Hepatocyte (in vitro differentiated cells): ENCODE measurements around the gene EVL. TPM values are rescaled to one million over a fixed set of nuclear protein-coding genes. Genes with fewer than 3 reads are reported as not detected.
A peak's percentile ranks its signal among the peaks of the same experiment; 100 is the strongest.

Experiments
- DNase-seq: peaks from one replicate; pipeline ENCODE4 v3.0.0-alpha.2; 2016; ENCODE audit warnings: low spot score
- H2AFZ ChIP-seq: fragments of 200-600 bp; sonication (generic); 2 replicates; pipeline ENCODE4 v1.6.0; 2016; ENCODE audit warnings: antibody characterized with exemption, mild to moderate bottlenecking
- H3K27ac ChIP-seq: fragments of 200-600 bp; sonication (generic); 2 replicates; pipeline ENCODE4 v1.5.1; 2016; ENCODE audit warnings: mild to moderate bottlenecking
- H3K27me3 ChIP-seq: fragments of 200-600 bp; sonication (generic); 2 replicates; pipeline ENCODE4 v1.6.1; 2016
- H3K36me3 ChIP-seq: fragments of 200-600 bp; sonication (generic); replicated peaks from 2 replicates; pipeline ENCODE4 v1.5.1; 2016; ENCODE audit warnings: low read depth; ENCODE audit not compliant: insufficient read depth
- H3K4me1 ChIP-seq: fragments of 200-600 bp; sonication (generic); 2 replicates; pipeline ENCODE4 v1.5.1; 2016; ENCODE audit warnings: mild to moderate bottlenecking, moderate library complexity; ENCODE audit not compliant: insufficient read depth
- H3K4me2 ChIP-seq: fragments of 200-600 bp; sonication (generic); 2 replicates; pipeline ENCODE4 v1.6.0; 2016
- H3K4me3 ChIP-seq: fragments of 200-600 bp; sonication (generic); 2 replicates; pipeline ENCODE4 v1.5.1; 2016; ENCODE audit warnings: mild to moderate bottlenecking
- H3K79me2 ChIP-seq: fragments of 200-600 bp; sonication (generic); 2 replicates; pipeline ENCODE4 v1.6.0; 2017; ENCODE audit warnings: mild to moderate bottlenecking
- H3K9me2 ChIP-seq: fragments of 200-600 bp; sonication (generic); replicated peaks from 2 replicates; pipeline ENCODE4 v1.6.0; 2017; ENCODE audit warnings: mild to moderate bottlenecking; ENCODE audit not compliant: insufficient read depth
- H3K9me3 ChIP-seq: fragments of 200-600 bp; sonication (generic); 2 replicates; pipeline ENCODE4 v1.5.1; 2016; ENCODE audit warnings: low read depth, mild to moderate bottlenecking
- H4K20me1 ChIP-seq: fragments of 200-600 bp; sonication (generic); 2 replicates; pipeline ENCODE4 v1.6.0; 2016; ENCODE audit warnings: mild to moderate bottlenecking; ENCODE audit not compliant: insufficient read depth, poor library complexity, severe bottlenecking
- CTCF ChIP-seq: fragments of 200-600 bp; sonication (generic); IDR thresholded peaks from 2 replicates; pipeline ENCODE4 v1.5.1; 2016; ENCODE audit warnings: antibody characterized with exemption, mild to moderate bottlenecking; ENCODE audit not compliant: poor library complexity
- EZH2 ChIP-seq: fragments of 200-600 bp; sonication (generic); IDR thresholded peaks from 2 replicates; pipeline ENCODE4 v1.6.1; 2016; ENCODE audit warnings: antibody characterized with exemption, mild to moderate bottlenecking, borderline replicate concordance
- EZH2phosphoT487 ChIP-seq: fragments of 200-600 bp; sonication (generic); IDR thresholded peaks from one replicate; pipeline ENCODE4 v1.6.1; 2018; ENCODE audit warnings: antibody characterized with exemption, mild to moderate bottlenecking, low read depth, moderate library complexity; ENCODE audit not compliant: unreplicated experiment, severe bottlenecking
- WGBS: methylation state at CpG from one replicate; pipeline ENCODE4 v1.1.6; 2016; ENCODE audit warnings: low lambda C conversion rate; ENCODE audit errors: missing lambda C conversion rate; 5-methylcytosine and 5-hydroxymethylcytosine counted together
- polyA plus RNA-seq: library from polyadenylated mRNA; unstranded; fragments of >200 nt; fragmentation: Nextera tagmentation; extraction: Ambion mirVana; gene quantifications from 2 replicates; pipeline ENCODE4 v1.2.1, GENCODE V29; 2016
- total RNA-seq: library from RNA; depleted of rRNA; stranded (reverse); fragments of >200 nt; gene quantifications from 2 replicates; pipeline ENCODE4 v1.2.3, GENCODE V29; 2014

EVL gene
- total and polyA plus RNA-seq, 2 experiments from 2014 or later: 60.5 to 77.2 TPM

- Histone ChIP-seq H3K4me3 (no peak overlapping the region), H3K4me2 (no peak overlapping the region), H3K9me3 (no peaks in the 10 kb centered on the region), H3K79me2 (no peaks in the 10 kb centered on the region), H4K20me1 (no peaks in the 10 kb centered on the region), H3K9me2 (no peaks in the 10 kb centered on the region), H3K27me3 (no peaks in the 10 kb centered on the region), H3K27ac (no peak overlapping the region), H3K36me3 (no peaks in the 10 kb centered on the region), H3K4me1 (peaks cover 21% of the 10 kb centered on the region), H2AFZ (no peak overlapping the region)
- peak; percentile 77 for TF ChIP-seq CTCF
- no peak for TF ChIP-seq EZH2phosphoT487
- DNase-seq: peak; percentile 86
- 43% methylated on average over 13 of the region's 13 CpGs for WGBS
These were observed 43.0 kb downstream of the EVL start for GRCh38 chr14:100108042-100108825.

GRCh38 chr14:100108840-100109593, 43.8 kb downstream of the EVL start:
- TF ChIP-seq EZH2: no peak
- no peak for TF ChIP-seq CTCF
- TF ChIP-seq EZH2phosphoT487: no peak

GRCh38 chr14:100109594-100109955, 44.4 kb downstream of the EVL start:
- Histone ChIP-seq H4K20me1 (no peaks in the 10 kb centered on the region), H3K9me2 (no peaks in the 10 kb centered on the region), H3K4me2 (no peak overlapping the region), H3K79me2 (no peaks in the 10 kb centered on the region), H3K27me3 (no peaks in the 10 kb centered on the region), H3K36me3 (no peaks in the 10 kb centered on the region), H3K27ac (no peak overlapping the region), H2AFZ (no peak overlapping the region), H3K4me1 (peaks cover 11% of the 10 kb centered on the region), H3K4me3 (no peak overlapping the region), H3K9me3 (no peaks in the 10 kb centered on the region)
- WGBS: 96% methylated on average over 9 of the region's 9 CpGs
- no peak for DNase-seq
- TF ChIP-seq EZH2 (no peak), CTCF (no peak), EZH2phosphoT487 (no peak)

More at GRCh38 chr14:100108840-100109593, 43.8 kb downstream of the EVL start:
- H3K36me3 ChIP-seq: no peaks in the 10 kb centered on the region
- no peaks in the 10 kb centered on the region for H4K20me1 ChIP-seq
- no peaks in the 10 kb centered on the region for H3K79me2 ChIP-seq
- no peaks in the 10 kb centered on the region for H3K27me3 ChIP-seq
- 89% methylated on average over 10 of the region's 10 CpGs for WGBS
- no peaks in the 10 kb centered on the region for H3K9me2 ChIP-seq
- H3K4me1 ChIP-seq: peaks cover 14% of the 10 kb centered on the region
- H2AFZ ChIP-seq: no peak overlapping the region
- no peak overlapping the region for H3K27ac ChIP-seq
- H3K4me2 ChIP-seq: no peak overlapping the region
- H3K9me3 ChIP-seq: no peaks in the 10 kb centered on the region
- DNase-seq: no peak
- no peak overlapping the region for H3K4me3 ChIP-seq
